ENCODE results near the gene CALM3. TPM values are rescaled to one million over a fixed set of nuclear protein-coding genes. Genes with fewer than 3 reads are reported as not detected.

The CALM3 gene
- total and polyA plus RNA-seq, 2 of the 4 experiments (the other 2 are of a cell fraction) = 91.6 to 501 TPM

DNA sequence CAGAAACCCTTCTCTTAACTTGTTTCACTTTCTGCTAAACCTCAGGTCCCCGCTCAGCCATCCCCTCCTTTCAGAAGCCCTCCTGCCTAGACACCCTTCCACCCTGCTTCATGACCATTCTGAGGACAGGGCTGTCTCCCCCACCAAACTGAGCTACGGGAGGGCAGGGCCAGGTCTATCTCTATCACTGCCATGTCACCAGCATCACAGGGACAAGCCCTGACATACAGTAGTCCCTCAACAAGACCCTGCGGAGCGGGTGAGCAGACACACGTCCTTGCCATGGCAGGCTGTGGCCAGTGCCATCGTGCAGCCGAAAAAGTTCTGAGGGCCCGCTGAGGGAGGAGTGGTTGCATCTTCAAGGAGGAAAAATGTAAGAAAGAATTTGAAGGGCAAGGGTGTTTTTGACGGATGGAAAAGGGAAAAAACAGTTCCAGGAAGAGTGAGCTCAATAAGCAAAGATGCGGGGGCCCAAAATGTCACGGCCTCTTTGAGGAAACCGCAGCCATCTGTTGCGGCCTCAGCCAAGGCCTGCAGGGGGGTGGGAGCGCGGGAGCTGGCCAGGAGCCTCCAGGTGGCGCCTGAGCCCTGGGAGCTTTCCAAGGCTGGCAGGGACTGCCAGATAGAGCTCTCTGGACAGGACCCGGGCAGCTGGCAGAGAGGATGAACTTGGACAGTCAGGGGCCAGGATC, 15.6 kb downstream of the CALM3 start:
- H2AK9ac ChIP-seq (replicated peaks; ENCODE audit: low read depth, low read length, poor library complexity) = peak overlapping the region; percentile 93
- BruUV-seq (replicated peaks) = no TSS peak
- H3K4me2 ChIP-seq (ENCODE audit: low read depth, low read length) = peak overlapping the region; percentile 49
- dilution Hi-C loops (cut with HindIII; ENCODE audit: low sequenced_read_pairs, unreplicated experiment) (no loop called here), in situ Hi-C loops (cut with MboI; ENCODE audit: low sequenced_read_pairs) (no loop called here), intact Hi-C loops (cut with micrococcal nuclease) (loop anchor here (10.0 kb wide), 1 partner anchor 128 kb away; the partner anchor contains the start of genes FKRP and STRN4)
- peak overlapping the region; percentile 92 for H3K18ac ChIP-seq (ENCODE audit: low read depth, low read length)
- no peaks in the 10 kb centered on the region for H3K9me3 ChIP-seq (ENCODE audit: control insufficient read depth, insufficient read depth, low read length)
- H2AFZ ChIP-seq (replicated peaks; ENCODE audit: low read length, poor library complexity) = peak overlapping the region; percentile 87
- peak overlapping the region; percentile 72 for H2BK5ac ChIP-seq (ENCODE audit: low read depth, low read length, poor library complexity, severe bottlenecking)
- H3K27me3 ChIP-seq (ENCODE audit: control insufficient read depth, insufficient read depth, low read length) = no peaks in the 10 kb centered on the region
- H3K79me1 ChIP-seq (ENCODE audit: low read depth in 1 of 2, low read length in 2 of 2) = peaks cover 0 to 6% of the 10 kb centered on the region in 2 experiments; a peak in 1 of 4 replicates
- peak overlapping the region; percentile 68 for H4K5ac ChIP-seq (ENCODE audit: low read depth, low read length)
- peak overlapping the region; percentile 46 for H4K91ac ChIP-seq (ENCODE audit: insufficient read depth, low read depth, low read length)
- peak overlapping the region; percentile 34 for H3K9ac ChIP-seq (ENCODE audit: low read depth, low read length)
- 0 out of 2 replicates have a peak overlapping the region, but pooled peaks have one; percentile 19 for H3K56ac ChIP-seq (ENCODE audit: extremely low read depth, insufficient read depth, low read length)
- H2BK15ac ChIP-seq (ENCODE audit: low read depth, low read length) = peak overlapping the region; percentile 83; the same call in 1 of the 3 replicates
- peak overlapping the region; percentile 94 for H3K14ac ChIP-seq (replicated peaks; ENCODE audit: low read depth, low read length)
- peaks cover 26% of the 10 kb centered on the region for H3K4me1 ChIP-seq (ENCODE audit: control insufficient read depth, insufficient read depth, low read length)
- peaks cover 15% of the 10 kb centered on the region; the same call in 1 of the 2 replicates for H3K9me1 ChIP-seq (ENCODE audit: insufficient read depth, low read length)
- peaks cover 14% of the 10 kb centered on the region for H4K20me1 ChIP-seq (ENCODE audit: insufficient read depth, low read length)
- ChIA-PET POLR2A (ENCODE audit: unreplicated experiment) (no interaction called here), CTCF (interaction anchor here (1.7 to 2.0 kb wide), 2 partner anchors 43 to 45 kb away, joined by 4 to 18 read pairs; partner anchors contain the start of gene DACT3)
- DNase-seq (peak; percentile 85), ATAC-seq (ENCODE audit: low read depth) (peak; percentile 34)
- peak overlapping the region; percentile 85 for H2BK120ac ChIP-seq (ENCODE audit: low read depth, low read length)
- H3K36me3 ChIP-seq (ENCODE audit: control insufficient read depth, insufficient read depth, low read length) = no peaks in the 10 kb centered on the region
- H3K27ac ChIP-seq (ENCODE audit: insufficient read depth, low read length) = peak overlapping the region; percentile 46
- H3K4me3 ChIP-seq (ENCODE audit: insufficient read depth, low read depth, low read length) = no peak overlapping the region
- H2BK20ac ChIP-seq (ENCODE audit: low read depth, low read length) = peak overlapping the region; percentile 93
- peak overlapping the region in 1 of 2 experiments; percentile 90; a peak in 1 of 4 replicates for H4K8ac ChIP-seq (ENCODE audit: low read depth in 2 of 2, low read length in 2 of 2)
- H2AK5ac ChIP-seq (ENCODE audit: low read depth, low read length) = peak overlapping the region; percentile 99
- 7% methylated on average over 9 of the region's 17 CpGs; no CpG with 5 or more reads in 1 of the 2 experiments for WGBS, 2 experiments (ENCODE audit: extremely low coverage in 2 of 2, insufficient read length in 1 of 2)
- H3K4ac ChIP-seq (ENCODE audit: low read depth, low read length) = peak overlapping the region; percentile 91
- H3K23ac ChIP-seq (ENCODE audit: low read depth, low read length) = peak overlapping the region; percentile 90
- TF ChIP-seq RAD21 (IDR thresholded peaks at IDR 0.05; ENCODE audit: low read length) (peak; percentile 48), FOS (IDR thresholded peaks at IDR 0.05; ENCODE audit: low read depth, low read length) (no peak), SMC3 (IDR thresholded peaks at IDR 0.05; ENCODE audit: low read depth, low read length) (peak; percentile 54), MAZ (IDR thresholded peaks at IDR 0.05; ENCODE audit: borderline replicate concordance, low read depth, low read length) (peak; percentile 73; the same call in 1 of the 2 replicates), MAFK (IDR thresholded peaks at IDR 0.05; ENCODE audit: low read depth, low read length) (no peak), POLR2A (IDR thresholded peaks at IDR 0.05; ENCODE audit: low read depth, low read length) (no peak), CTCF (conservative IDR thresholded peaks at IDR 0.05; ENCODE audit: low read depth, low read length) (peak; percentile 53), NFE2L2 (IDR thresholded peaks at IDR 0.05; ENCODE audit: low read depth, low read length) (no peak), CHD1 (IDR thresholded peaks at IDR 0.05; ENCODE audit: low read depth, low read length) (no peak), CEBPB (IDR thresholded peaks at IDR 0.05; ENCODE audit: low read depth, low read length) (no peak), BHLHE40 (IDR thresholded peaks at IDR 0.05; ENCODE audit: low read depth, low read length) (no peak), RFX5 (IDR thresholded peaks at IDR 0.05; ENCODE audit: low read depth, low read length) (no peak), MXI1 (IDR thresholded peaks at IDR 0.05; ENCODE audit: borderline replicate concordance, low read depth, low read length) (no peak), RCOR1 (IDR thresholded peaks at IDR 0.05; ENCODE audit: insufficient replicate concordance, low read length) (peak; percentile 59)
- TF ChIP-seq, protein P1, sequence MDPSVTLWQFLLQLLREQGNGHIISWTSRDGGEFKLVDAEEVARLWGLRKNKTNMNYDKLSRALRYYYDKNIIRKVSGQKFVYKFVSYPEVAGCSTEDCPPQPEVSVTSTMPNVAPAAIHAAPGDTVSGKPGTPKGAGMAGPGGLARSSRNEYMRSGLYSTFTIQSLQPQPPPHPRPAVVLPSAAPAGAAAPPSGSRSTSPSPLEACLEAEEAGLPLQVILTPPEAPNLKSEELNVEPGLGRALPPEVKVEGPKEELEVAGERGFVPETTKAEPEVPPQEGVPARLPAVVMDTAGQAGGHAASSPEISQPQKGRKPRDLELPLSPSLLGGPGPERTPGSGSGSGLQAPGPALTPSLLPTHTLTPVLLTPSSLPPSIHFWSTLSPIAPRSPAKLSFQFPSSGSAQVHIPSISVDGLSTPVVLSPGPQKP (IDR thresholded peaks at IDR 0.05; ENCODE audit: borderline replicate concordance, low read depth, low read length) = no peak

Data from IMR-90 (cell line).